ENCODE results near the gene BET1. TPM values are rescaled to one million over a fixed set of nuclear protein-coding genes. Genes with fewer than 3 reads are reported as not detected.

The BET1 gene
- total RNA-seq, 1 experiment from 2014 or later = 21.4 TPM

GRCh38 chr7:93945083-93945482, 59.1 kb downstream of the BET1 start:
- H3K9me3 ChIP-seq (ENCODE audit: control insufficient read depth, low read depth, low read length) = no peaks in the 10 kb centered on the region
- no peak for TF ChIP-seq CTCF (conservative IDR thresholded peaks at IDR 0.05)
- Mint-ChIP-seq H3K4me1 (no peaks in the 10 kb centered on the region), H3K27me3 (ENCODE audit: low read depth) (no peaks in the 10 kb centered on the region; the same call in 1 of the 2 replicates), H3K36me3 (ENCODE audit: insufficient read depth in 1 of 3, low read depth in 3 of 3) (no peaks in the 10 kb centered on the region), H3K9me3 (no peaks in the 10 kb centered on the region), H3K4me3 (no peak overlapping the region), H3K27ac (no peak overlapping the region)
- H3K4ac ChIP-seq (ENCODE audit: low read depth, low read length) = no peak overlapping the region
- H3K4me1 ChIP-seq (ENCODE audit: insufficient read depth, low read length) = no peaks in the 10 kb centered on the region
- H3K18ac ChIP-seq (ENCODE audit: insufficient read length, low read depth, low read length) = no peak overlapping the region
- H3K14ac ChIP-seq (ENCODE audit: insufficient read depth, low read length) = no peak overlapping the region
- H3K9ac ChIP-seq (ENCODE audit: extremely low read depth, insufficient read length, low read length) = no peak overlapping the region
- no peak overlapping the region for H3K27ac ChIP-seq (ENCODE audit: insufficient read length, low read depth, low read length)
- H3K79me1 ChIP-seq (ENCODE audit: insufficient read depth, low read depth, low read length, poor library complexity, severe bottlenecking) = no peaks in the 10 kb centered on the region
- H2BK15ac ChIP-seq (ENCODE audit: low read depth, low read length) = no peak overlapping the region
- no peak overlapping the region for H2BK20ac ChIP-seq (ENCODE audit: low read depth, low read length, poor library complexity, severe bottlenecking)
- H2AFZ ChIP-seq (ENCODE audit: low read length) = no peak overlapping the region
- no peak overlapping the region for H4K91ac ChIP-seq (ENCODE audit: insufficient read length, low read depth, low read length)
- no peaks in the 10 kb centered on the region for H3K27me3 ChIP-seq (ENCODE audit: insufficient read depth, low read length)
- H3K79me2 ChIP-seq (ENCODE audit: insufficient read depth, low read length) = no peaks in the 10 kb centered on the region
- no peaks in the 10 kb centered on the region for H3K23me2 ChIP-seq (ENCODE audit: insufficient read length, low read depth, low read length, poor library complexity, severe bottlenecking)
- WGBS (ENCODE audit: extremely low coverage, insufficient read length, low lambda C conversion rate) = no CpG with 5 or more reads among the region's 3 CpGs
- no peak overlapping the region for H3K23ac ChIP-seq (ENCODE audit: insufficient read length, low read depth, low read length)
- H2BK12ac ChIP-seq (ENCODE audit: insufficient read length, low read depth, low read length) = no peak overlapping the region
- no peaks in the 10 kb centered on the region for H4K20me1 ChIP-seq (ENCODE audit: control insufficient read depth, insufficient read depth, insufficient read length)
- H2BK120ac ChIP-seq (ENCODE audit: low read depth, low read length, poor library complexity, severe bottlenecking) = no peak overlapping the region
- no peak overlapping the region for H3K56ac ChIP-seq (ENCODE audit: insufficient read length, low read depth, low read length)
- H2AK5ac ChIP-seq (ENCODE audit: insufficient read length, low read length) = no peak overlapping the region
- no peak overlapping the region for H2BK5ac ChIP-seq (ENCODE audit: insufficient read length, low read length)
- H3T11ph ChIP-seq (ENCODE audit: low read length) = no peak overlapping the region
- no peak overlapping the region for H3K4me2 ChIP-seq (ENCODE audit: insufficient read depth, insufficient read length, low read length)
- no peak overlapping the region for H4K8ac ChIP-seq (replicated peaks; ENCODE audit: insufficient read length, low read depth, low read length)
- no peak overlapping the region for H4K5ac ChIP-seq (ENCODE audit: insufficient read length, low read depth, low read length)
- no peak for DNase-seq

Data from H9 (cell line).